ENCODE data around the gene ZNF493. TPM values are rescaled to one million over a fixed set of nuclear protein-coding genes. Genes with fewer than 3 reads are reported as not detected.

ZNF493 gene
- polyA plus RNA-seq, 2 of the 4 experiments (the other 2 are of a cell fraction): 0.10 to 0.53 TPM

DNA sequence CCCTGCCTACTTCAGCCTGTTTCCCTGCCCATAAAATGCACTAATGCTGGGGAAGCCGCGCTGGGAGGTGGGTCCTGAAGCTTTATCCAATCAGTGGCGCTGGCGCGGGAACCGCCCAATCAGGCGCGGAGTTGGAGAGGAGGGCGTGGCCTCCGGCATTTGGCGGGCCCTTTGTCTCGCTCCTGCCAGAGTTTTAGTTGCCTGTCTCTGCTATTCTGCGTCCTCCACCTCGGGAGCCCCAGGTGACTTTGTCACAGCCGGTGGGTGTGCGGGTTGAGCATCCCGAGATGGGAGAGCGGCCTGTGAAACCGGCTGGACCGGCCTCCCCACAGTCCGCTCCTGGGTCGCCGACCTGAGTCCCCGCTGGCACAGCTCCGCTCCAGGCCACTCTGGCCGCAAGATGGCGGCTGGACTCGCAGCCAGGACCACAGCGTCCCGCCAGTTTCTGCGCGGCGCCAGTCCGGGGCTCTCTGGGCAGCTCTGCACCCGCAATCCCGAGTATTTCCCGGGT is 77.8 kb downstream of the ZNF493 start (continued):
- no peak for TF ChIP-seq MYC (IDR thresholded peaks at IDR 0.05; ENCODE audit: borderline replicate concordance, low read length)
- no peak for TF ChIP-seq EHF (CRISPR knock-in tag; IDR thresholded peaks at IDR 0.05)
- no peak for TF ChIP-seq CBX8 (IDR thresholded peaks at IDR 0.05)
- no peak for TF ChIP-seq EP300 (IDR thresholded peaks at IDR 0.05)
- no peak for TF ChIP-seq KDM1A (IDR thresholded peaks at IDR 0.05; ENCODE audit: low read depth)
- TF ChIP-seq, protein P1, sequence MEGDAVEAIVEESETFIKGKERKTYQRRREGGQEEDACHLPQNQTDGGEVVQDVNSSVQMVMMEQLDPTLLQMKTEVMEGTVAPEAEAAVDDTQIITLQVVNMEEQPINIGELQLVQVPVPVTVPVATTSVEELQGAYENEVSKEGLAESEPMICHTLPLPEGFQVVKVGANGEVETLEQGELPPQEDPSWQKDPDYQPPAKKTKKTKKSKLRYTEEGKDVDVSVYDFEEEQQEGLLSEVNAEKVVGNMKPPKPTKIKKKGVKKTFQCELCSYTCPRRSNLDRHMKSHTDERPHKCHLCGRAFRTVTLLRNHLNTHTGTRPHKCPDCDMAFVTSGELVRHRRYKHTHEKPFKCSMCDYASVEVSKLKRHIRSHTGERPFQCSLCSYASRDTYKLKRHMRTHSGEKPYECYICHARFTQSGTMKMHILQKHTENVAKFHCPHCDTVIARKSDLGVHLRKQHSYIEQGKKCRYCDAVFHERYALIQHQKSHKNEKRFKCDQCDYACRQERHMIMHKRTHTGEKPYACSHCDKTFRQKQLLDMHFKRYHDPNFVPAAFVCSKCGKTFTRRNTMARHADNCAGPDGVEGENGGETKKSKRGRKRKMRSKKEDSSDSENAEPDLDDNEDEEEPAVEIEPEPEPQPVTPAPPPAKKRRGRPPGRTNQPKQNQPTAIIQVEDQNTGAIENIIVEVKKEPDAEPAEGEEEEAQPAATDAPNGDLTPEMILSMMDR (IDR thresholded peaks at IDR 0.05): no peak
- TF ChIP-seq ZFP36 (IDR thresholded peaks at IDR 0.05; ENCODE audit: borderline replicate concordance, partially characterized antibody): no peak
- no peak for TF ChIP-seq CHD4 (IDR thresholded peaks at IDR 0.05; ENCODE audit: borderline replicate concordance)
- TF ChIP-seq HEYL (CRISPR knock-in tag; IDR thresholded peaks at IDR 0.05): no peak

Other genes with a start within 250 kb of the ZNF493 start
- gene ZNF708, start 67.7 kb upstream of the ZNF493 start, polyA plus RNA-seq (2011; rRNA removed): 2.2 and 2.5 TPM in 2 replicates
- 1.1 to 1.8 TPM (median 1.1 TPM) in 3 replicates for gene ZNF708, start 67.7 kb upstream of the ZNF493 start, polyA plus RNA-seq (2017; fragmentation: RNase III; extraction: RNeasy Plus Mini Kit Qiagen cat#74134 plus additional on column Dnase treatment)
- gene ZNF738, start 38.1 kb upstream of the ZNF493 start, polyA plus RNA-seq (2011; rRNA removed): 1.5 and 2.6 TPM in 2 replicates
- 1.7 to 2.8 TPM (median 2.4 TPM) in 3 replicates for gene ZNF738, start 38.1 kb upstream of the ZNF493 start, polyA plus RNA-seq (2017; fragmentation: RNase III; extraction: RNeasy Plus Mini Kit Qiagen cat#74134 plus additional on column Dnase treatment)
- gene ZNF429, start 108.5 kb downstream of the ZNF493 start, polyA plus RNA-seq (2011; rRNA removed): not detected in 2 replicates
- not detected in 3 replicates for gene ZNF429, start 108.5 kb downstream of the ZNF493 start, polyA plus RNA-seq (2017; fragmentation: RNase III; extraction: RNeasy Plus Mini Kit Qiagen cat#74134 plus additional on column Dnase treatment)

All from A549 (cell line).